GM12801 (cell line): ENCODE results near the gene KRTAP9-2.
"Not testable (repeated sequence)": the region's sequence is repeated elsewhere in the genome, so short reads cannot be mapped to it uniquely, and the experiment has no call there.

Experiments used
- TF ChIP-seq, protein P1 (sequence below): IDR thresholded peaks from one replicate; pipeline ENCODE4 v1.5.1; 2011; ENCODE audit warnings: control low read depth; ENCODE audit not compliant: insufficient read length; ENCODE audit errors: extremely low read depth

The KRTAP9-2 gene

DNA sequence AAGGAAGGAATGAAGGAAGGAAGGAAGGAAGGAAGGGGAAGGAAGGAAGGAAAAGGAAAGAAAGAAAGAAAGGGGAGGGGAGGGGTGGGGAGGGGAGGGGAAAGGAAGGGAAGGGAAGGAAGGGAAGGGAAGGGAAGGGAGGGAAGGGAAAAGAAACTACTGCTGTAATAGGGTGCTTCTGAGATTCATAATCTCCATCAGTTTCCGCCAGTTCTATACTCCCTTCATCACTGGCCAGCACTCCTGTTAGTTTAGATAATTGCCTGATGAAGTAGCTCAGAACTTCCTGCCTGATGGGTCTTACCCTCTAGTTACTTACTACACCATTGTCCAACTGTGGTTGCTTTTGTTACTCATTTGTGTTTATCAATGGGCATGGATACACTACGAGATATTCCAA, 36.8 kb downstream of the KRTAP9-2 start:
- TF ChIP-seq, protein P1, sequence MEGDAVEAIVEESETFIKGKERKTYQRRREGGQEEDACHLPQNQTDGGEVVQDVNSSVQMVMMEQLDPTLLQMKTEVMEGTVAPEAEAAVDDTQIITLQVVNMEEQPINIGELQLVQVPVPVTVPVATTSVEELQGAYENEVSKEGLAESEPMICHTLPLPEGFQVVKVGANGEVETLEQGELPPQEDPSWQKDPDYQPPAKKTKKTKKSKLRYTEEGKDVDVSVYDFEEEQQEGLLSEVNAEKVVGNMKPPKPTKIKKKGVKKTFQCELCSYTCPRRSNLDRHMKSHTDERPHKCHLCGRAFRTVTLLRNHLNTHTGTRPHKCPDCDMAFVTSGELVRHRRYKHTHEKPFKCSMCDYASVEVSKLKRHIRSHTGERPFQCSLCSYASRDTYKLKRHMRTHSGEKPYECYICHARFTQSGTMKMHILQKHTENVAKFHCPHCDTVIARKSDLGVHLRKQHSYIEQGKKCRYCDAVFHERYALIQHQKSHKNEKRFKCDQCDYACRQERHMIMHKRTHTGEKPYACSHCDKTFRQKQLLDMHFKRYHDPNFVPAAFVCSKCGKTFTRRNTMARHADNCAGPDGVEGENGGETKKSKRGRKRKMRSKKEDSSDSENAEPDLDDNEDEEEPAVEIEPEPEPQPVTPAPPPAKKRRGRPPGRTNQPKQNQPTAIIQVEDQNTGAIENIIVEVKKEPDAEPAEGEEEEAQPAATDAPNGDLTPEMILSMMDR, result no peak

DNA sequence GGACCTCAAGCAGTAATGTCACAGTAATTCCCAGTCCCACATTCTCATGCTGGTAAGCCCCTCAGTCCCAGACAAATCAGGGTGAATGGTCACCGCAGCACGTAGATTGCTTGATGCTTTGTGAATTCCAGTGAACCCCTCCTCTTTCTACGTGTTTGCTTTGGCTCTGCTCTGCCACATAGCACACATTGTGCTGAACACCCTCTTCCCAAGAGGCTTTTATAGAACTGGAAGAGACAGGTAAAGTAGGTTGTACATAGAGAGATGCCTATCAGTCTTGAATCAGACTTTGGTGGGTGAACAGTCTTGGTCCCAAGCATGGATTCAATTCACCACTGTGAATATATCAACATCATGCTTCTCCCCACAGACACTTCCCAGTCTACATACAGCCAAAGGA, 38.2 kb downstream of the KRTAP9-2 start:
- TF ChIP-seq, protein P1, result no peak

DNA sequence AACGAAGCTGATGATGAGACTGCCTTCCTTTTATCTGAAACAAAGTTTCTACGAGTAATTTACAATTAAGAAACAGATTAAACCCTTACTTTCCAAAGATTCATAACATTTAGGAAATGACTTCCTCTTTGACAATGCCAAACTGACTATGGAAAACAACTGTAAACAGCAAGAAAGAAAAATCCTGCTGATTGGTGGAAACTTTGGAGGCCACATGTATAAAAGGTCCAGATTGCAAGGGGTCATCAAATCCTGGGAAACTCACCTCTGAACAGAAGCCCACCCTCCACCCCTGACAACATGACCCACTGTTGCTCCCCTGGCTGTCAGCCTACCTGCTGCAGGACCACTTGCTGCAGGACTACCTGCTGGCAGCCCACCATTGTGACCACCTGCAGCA, 38.6 kb downstream of the KRTAP9-2 start, which contains the start of gene KRTAP9-6:
KRTAP9-6 (plus strand) TSS at position 301 of the 400 bp plus-strand sequence; CDS start at position 301, 0 bp downstream.
- TF ChIP-seq, protein P1, result no peak

DNA sequence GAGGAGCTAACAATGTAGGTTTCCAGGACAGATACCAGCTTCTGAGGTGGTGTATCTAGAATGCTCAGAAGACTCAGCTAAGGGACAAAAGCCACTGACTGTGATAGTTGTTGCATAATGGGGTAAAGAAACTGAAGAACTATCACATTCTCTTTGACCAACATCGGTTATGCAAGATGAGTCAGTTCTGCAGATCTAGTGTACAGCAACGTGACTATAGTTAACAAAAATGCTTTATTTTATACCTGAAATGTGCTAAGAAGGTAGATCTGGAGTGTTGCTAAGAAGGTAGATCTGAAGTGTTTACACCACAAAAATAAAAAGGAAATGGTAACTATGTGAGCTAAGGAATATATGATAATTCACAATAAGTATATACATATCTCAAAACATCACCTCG, 41.3 kb downstream of the KRTAP9-2 start:
- TF ChIP-seq, protein P1, result no peak

DNA sequence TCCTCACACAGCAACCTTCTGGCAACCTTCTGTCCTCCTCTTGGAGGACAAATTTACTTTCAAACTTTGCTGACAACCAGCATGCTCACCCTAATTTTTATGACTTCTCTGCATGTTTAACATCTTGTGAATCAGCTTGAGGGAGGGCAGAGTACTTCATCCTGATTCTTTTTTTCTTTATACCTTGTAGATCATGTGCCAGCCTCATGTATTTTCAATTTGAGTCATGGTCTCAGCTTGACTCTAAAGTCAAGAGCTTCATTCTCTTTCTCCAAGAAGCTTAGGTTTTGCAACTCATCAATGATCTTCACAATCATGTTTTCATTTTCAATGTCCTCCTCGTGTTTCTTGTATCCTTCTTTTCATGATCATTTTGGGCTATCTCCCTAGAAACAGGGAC, 45.4 kb downstream of the KRTAP9-2 start:
- TF ChIP-seq, protein P1, result no peak

DNA sequence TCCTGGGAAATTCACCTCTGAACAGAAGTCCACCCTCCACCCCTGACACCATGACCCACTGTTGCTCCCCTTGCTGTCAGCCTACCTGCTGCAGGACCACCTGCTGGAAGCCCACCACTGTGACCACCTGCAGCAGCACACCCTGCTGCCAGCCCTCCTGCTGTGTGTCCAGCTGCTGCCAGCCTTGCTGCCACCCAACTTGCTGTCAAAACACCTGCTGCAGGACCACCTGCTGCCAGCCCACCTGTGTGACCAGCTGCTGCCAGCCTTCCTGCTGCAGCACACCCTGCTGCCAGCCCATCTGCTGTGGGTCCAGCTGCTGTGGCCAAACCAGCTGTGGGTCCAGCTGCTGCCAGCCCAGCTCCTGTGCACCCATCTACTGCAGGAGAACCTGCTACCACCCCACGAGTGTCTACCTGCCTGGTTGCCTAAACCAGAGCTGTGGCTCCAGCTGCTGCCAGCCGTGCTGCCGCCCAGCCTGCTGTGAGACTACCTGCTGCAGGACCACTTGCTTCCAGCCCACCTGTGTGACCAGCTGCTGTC, 49.3 kb downstream of the KRTAP9-2 start, which contains the start of gene KRTAP9-7:
KRTAP9-7 (plus strand) TSS at position 51 of the 543 bp plus-strand sequence; CDS start at position 51, 0 bp downstream.
- TF ChIP-seq, protein P1, result not testable (repeated sequence)
